K562 (cell line): ENCODE measurements around the gene LCN15. TPM values are rescaled to one million over a fixed set of nuclear protein-coding genes. Genes with fewer than 3 reads are reported as not detected.

Source experiments
- ATAC-seq: fragments of 200-7000 bp; cut with Tn5 transposase; 3 replicates; pipeline ENCODE4 v1.9.1; 2020; ENCODE audit warnings: moderate library complexity
- BruUV-seq: library from RNA; stranded (reverse); fragments of 400-500 nt; replicated peaks from 2 replicates; lab custom pipeline; 2021; lab: Mats Ljungman, UMichigan
- CTCF ChIA-PET: fragments of 300-600 bp; formaldehyde crosslinking; extraction: SDS; loops from one replicate; lab custom pipeline; 2021; ENCODE audit warnings: low intra/inter-chr PET ratio; lab: Yijun Ruan, JAX
- POLR2A ChIA-PET: fragments of 300-600, 350-650 bp; sonication (Branson Sonifier 250); formaldehyde crosslinking; extraction: SDS; loops from one replicate; lab custom pipeline; 2021; ENCODE audit warnings: antibody characterized with exemption, inconsistent platforms; lab: Yijun Ruan, JAX
- DNase-seq, 4 experiments: peaks; one replicate each; pipeline versions ENCODE4 v3.0.0 to v3.0.0-alpha.2; 2011 to 2018; ENCODE audit warnings: low spot score in 3 of 4, mixed read lengths in 3 of 4; ENCODE audit errors: extremely low read depth in 1 of 4
- FAIRE-seq: peaks from 2 replicates; lab custom pipeline; 2011; peaks lifted over from hg19 to GRCh38; lab: Jason Lieb, UNC
- H2AFZ ChIP-seq: 2 replicates; pipeline ENCODE4 v1.6.0; 2011; ENCODE audit warnings: low read depth, low read length, control low read depth, inconsistent platforms
- H3K27ac ChIP-seq: fragments of 200-600 bp; 3 replicates; pipeline ENCODE4 v1.8.0; 2011; ENCODE audit warnings: low read depth, mild to moderate bottlenecking, control low read depth, inconsistent platforms, low read length, moderate library complexity, mixed read lengths; ENCODE audit errors: extremely low read depth
- H3K27me3 ChIP-seq, 2 experiments: fragments of 300-600 bp in 1 of 2; 2 replicates in 1 of 2; 3 replicates in 1 of 2; pipeline versions ENCODE4 v1.6.0 to v1.8.0; 2011; ENCODE audit warnings: inconsistent platforms in 2 of 2, low read length in 2 of 2, mild to moderate bottlenecking in 1 of 2, mixed read lengths in 1 of 2, moderate library complexity in 1 of 2; ENCODE audit not compliant: control insufficient read depth in 2 of 2, insufficient read depth in 2 of 2
- H3K36me3 ChIP-seq: fragments of 300-600 bp; 3 replicates; pipeline ENCODE4 v1.8.0; 2011; ENCODE audit warnings: mild to moderate bottlenecking, low read length, inconsistent platforms; ENCODE audit not compliant: control insufficient read depth, insufficient read depth
- H3K4me1 ChIP-seq, 2 experiments: fragments of 200-600 bp in 1 of 2; replicated peaks in 1 of 2; 2 replicates in 1 of 2; 3 replicates in 1 of 2; pipeline versions ENCODE4 v1.5.1 to v1.8.0; 2011; ENCODE audit warnings: inconsistent platforms in 2 of 2, low read length in 2 of 2, mild to moderate bottlenecking in 1 of 2, mixed read lengths in 1 of 2, moderate library complexity in 1 of 2; ENCODE audit not compliant: control insufficient read depth in 2 of 2, insufficient read depth in 2 of 2
- H3K4me2 ChIP-seq: 2 replicates; pipeline ENCODE4 v1.6.1; 2011; ENCODE audit warnings: low read length, control low read depth, inconsistent platforms, mixed read lengths; ENCODE audit not compliant: insufficient read depth
- H3K4me3 ChIP-seq: fragments of 200-600 bp; sonication (generic), shearing (Covaris generic); 2 replicates; pipeline ENCODE4 v1.5.1; 2016; ENCODE audit warnings: control low read depth, inconsistent platforms
- H3K79me2 ChIP-seq: fragments of 200-600 bp; 3 replicates; pipeline ENCODE4 v1.8.0; 2011; ENCODE audit warnings: low read length, inconsistent platforms; ENCODE audit not compliant: control insufficient read depth, insufficient read depth
- H3K9ac ChIP-seq, 2 experiments: 2 replicates each; pipeline versions ENCODE4 v1.6.0 to v1.6.1; 2011; ENCODE audit warnings: low read depth in 2 of 2, low read length in 2 of 2, control low read depth in 1 of 2, inconsistent platforms in 1 of 2, mild to moderate bottlenecking in 1 of 2, mixed read lengths in 1 of 2; ENCODE audit not compliant: insufficient read depth in 1 of 2
- H3K9me1 ChIP-seq: one replicate; pipeline ENCODE4 v1.6.0; 2011; ENCODE audit warnings: inconsistent platforms, mild to moderate bottlenecking, low read length, moderate library complexity; ENCODE audit not compliant: control insufficient read depth, insufficient read depth
- H3K9me3 ChIP-seq: replicated peaks from 2 replicates; pipeline ENCODE4 v1.5.1; 2011; ENCODE audit warnings: low read depth, low read length, inconsistent platforms; ENCODE audit not compliant: control insufficient read depth, insufficient read depth
- H4K20me1 ChIP-seq: replicated peaks from 2 replicates; pipeline ENCODE4 v1.6.1; 2011; ENCODE audit warnings: low read length, inconsistent platforms, mixed read lengths; ENCODE audit not compliant: control insufficient read depth, insufficient read depth
- CXXC5 ChIP-seq: fragments of 250-450 bp; sonication (Bioruptor Pico); IDR thresholded peaks from 2 replicates; pipeline ENCODE4 v1.8.0; 2022; ENCODE audit warnings: inconsistent platforms, mild to moderate bottlenecking, moderate library complexity
- WGBS: fragments of 100-300 bp; shearing (Covaris generic); methylation state at CpG from one replicate; pipeline ENCODE4 v1.1.6; 2016; ENCODE audit warnings: low coverage, mixed read lengths; ENCODE audit not compliant: insufficient coverage; ENCODE audit errors: missing lambda C conversion rate; 5-methylcytosine and 5-hydroxymethylcytosine counted together
- in situ Hi-C: fragments of 300-500 bp; cut with MboI; formaldehyde crosslinking; loops from 4 replicates; pipeline ENCODE4 v1.15.0; 2018; ENCODE audit warnings: inconsistent platforms, mixed read lengths
- intact Hi-C: fragments of 100-400 bp; cut with micrococcal nuclease; formaldehyde crosslinking; loops from 2 replicates; pipeline ENCODE4 v1.14.2; 2022
- polyA plus RNA-seq, 8 experiments: library from polyadenylated mRNA; depleted of rRNA in 4 of 8; stranded (reverse) in 5 of 8; unstranded in 3 of 8; fragments of >200 nt; fragmentation: Nextera tagmentation in 2 of 8; fragmentation: Illumina TruSeq in 1 of 8; extraction: Ambion mirVana in 2 of 8; extraction: Trizol in 1 of 8; gene quantifications; 2 replicates each; pipeline versions ENCODE4 v1.2.1 to v1.2.3, GENCODE V29; 2011 to 2014; ENCODE audit warnings: inconsistent platforms in 1 of 8, missing spikeins in 1 of 8
- total RNA-seq, 7 experiments: library from RNA; depleted of rRNA in 6 of 7; stranded (reverse); fragments of >200 nt in 6 of 7; fragmentation: Illumina TruSeq in 2 of 7; extraction: Trizol in 2 of 7; gene quantifications; 2 replicates each; pipeline versions ENCODE4 v1.2.1 to v1.2.3, GENCODE V29; 2011 to 2021; ENCODE audit warnings: low replicate concordance in 1 of 7
- TF ChIP-seq, protein P1 (sequence below), 3 experiments: IDR thresholded peaks in 2 of 3; conservative IDR thresholded peaks in 1 of 3; 2 replicates each; pipeline ENCODE4 v1.5.1; 2011 to 2012; ENCODE audit warnings: low read length in 3 of 3, mild to moderate bottlenecking in 3 of 3, control low read depth in 2 of 3, improper control_type of control experiment in 1 of 3, inconsistent platforms in 1 of 3, low read depth in 1 of 3, mixed read lengths in 1 of 3, moderate library complexity in 1 of 3; ENCODE audit not compliant: insufficient read depth in 2 of 3

LCN15 gene
- total and polyA plus RNA-seq, 9 of the 15 experiments (the other 6 are each of a cell fraction or from before 2014, with no cell fraction given): 0.66 TPM; not detected in 8

DNA sequence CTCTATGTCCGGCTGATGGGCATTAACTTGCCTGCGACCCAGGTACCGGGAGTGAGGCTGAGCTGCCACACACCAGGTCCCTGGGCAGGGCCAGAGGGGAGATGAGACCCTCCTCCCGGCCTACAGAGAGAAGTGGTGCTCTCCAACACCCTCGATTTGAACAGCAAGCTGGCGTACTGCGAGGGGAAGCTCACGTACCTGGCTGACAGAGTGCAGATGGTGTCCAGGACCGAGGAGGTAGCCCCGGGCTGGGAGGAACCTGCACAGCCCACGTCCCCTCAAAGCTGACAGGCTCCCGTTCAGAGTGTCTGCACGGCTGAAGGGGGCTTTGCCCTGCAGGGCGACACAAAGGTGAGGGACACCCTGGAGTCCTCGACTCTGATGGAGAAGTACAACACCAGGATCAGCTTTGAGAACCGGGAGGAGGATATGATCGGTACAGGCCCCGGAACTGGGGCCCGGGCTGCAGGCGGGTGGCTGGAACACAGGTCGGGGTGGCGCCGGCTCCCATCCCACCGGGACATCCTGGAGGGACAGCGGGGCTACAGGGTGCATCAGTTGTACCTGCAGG is 42.4 kb upstream of the LCN15 start:
- H3K4me1 ChIP-seq: peaks cover 23 to 58% of the 10 kb centered on the region in 2 experiments
- DNase-seq (no peak), ATAC-seq (peak; percentile 3; the same call in 1 of the 3 replicates), FAIRE-seq (no peak)
- CTCF ChIA-PET: no interaction called here
- peak overlapping the region; percentile 97 for H3K4me3 ChIP-seq
- no peaks in the 10 kb centered on the region for H4K20me1 ChIP-seq
- POLR2A ChIA-PET: interaction anchor here (0.6 to 3.6 kb wide), 9 partner anchors 11 to 434 kb away, joined by 3 to 14 read pairs (median 3); partner anchors contain the start of gene TUBB4B
- no TSS peak for BruUV-seq
- H3K9me3 ChIP-seq: no peaks in the 10 kb centered on the region
- H3K36me3 ChIP-seq: peaks cover 34% of the 10 kb centered on the region
- intact Hi-C loops (no loop called here), in situ Hi-C loops (no loop called here)
- no peak overlapping the region; the same call in 1 of the 3 replicates for H3K27ac ChIP-seq
- H3K27me3 ChIP-seq: no peaks in the 10 kb centered on the region
- 40% methylated on average over 23 of the region's 25 CpGs for WGBS
- peak overlapping the region; percentile 94 for H3K4me2 ChIP-seq
- TF ChIP-seq, protein P1, sequence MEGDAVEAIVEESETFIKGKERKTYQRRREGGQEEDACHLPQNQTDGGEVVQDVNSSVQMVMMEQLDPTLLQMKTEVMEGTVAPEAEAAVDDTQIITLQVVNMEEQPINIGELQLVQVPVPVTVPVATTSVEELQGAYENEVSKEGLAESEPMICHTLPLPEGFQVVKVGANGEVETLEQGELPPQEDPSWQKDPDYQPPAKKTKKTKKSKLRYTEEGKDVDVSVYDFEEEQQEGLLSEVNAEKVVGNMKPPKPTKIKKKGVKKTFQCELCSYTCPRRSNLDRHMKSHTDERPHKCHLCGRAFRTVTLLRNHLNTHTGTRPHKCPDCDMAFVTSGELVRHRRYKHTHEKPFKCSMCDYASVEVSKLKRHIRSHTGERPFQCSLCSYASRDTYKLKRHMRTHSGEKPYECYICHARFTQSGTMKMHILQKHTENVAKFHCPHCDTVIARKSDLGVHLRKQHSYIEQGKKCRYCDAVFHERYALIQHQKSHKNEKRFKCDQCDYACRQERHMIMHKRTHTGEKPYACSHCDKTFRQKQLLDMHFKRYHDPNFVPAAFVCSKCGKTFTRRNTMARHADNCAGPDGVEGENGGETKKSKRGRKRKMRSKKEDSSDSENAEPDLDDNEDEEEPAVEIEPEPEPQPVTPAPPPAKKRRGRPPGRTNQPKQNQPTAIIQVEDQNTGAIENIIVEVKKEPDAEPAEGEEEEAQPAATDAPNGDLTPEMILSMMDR (IDR thresholded peaks at IDR 0.05 in 2 of 3, conservative IDR thresholded peaks at IDR 0.05 in 1 of 3; ENCODE audit: insufficient read depth in 2 of 3, low read depth in 1 of 3, low read length in 3 of 3): 0 out of 6 replicates have a peak, but pooled peaks of 1 of the 3 experiments have one; percentile 0
- TF ChIP-seq CXXC5 (CRISPR knock-in tag): no peak
- peaks cover 54% of the 10 kb centered on the region for H3K79me2 ChIP-seq
- no peaks in the 10 kb centered on the region for H3K9me1 ChIP-seq
- H2AFZ ChIP-seq: no peak overlapping the region
- peak overlapping the region; percentile 77 to 99 for H3K9ac ChIP-seq
